ENCODE data around the gene TMEM229A. TPM values are rescaled to one million over a fixed set of nuclear protein-coding genes. Genes with fewer than 3 reads are reported as not detected.

The TMEM229A gene
- total and polyA plus RNA-seq, 2 of the 8 experiments (the other 6 are each of a cell fraction or from before 2014, with no cell fraction given) = 0.33 to 0.54 TPM

DNA sequence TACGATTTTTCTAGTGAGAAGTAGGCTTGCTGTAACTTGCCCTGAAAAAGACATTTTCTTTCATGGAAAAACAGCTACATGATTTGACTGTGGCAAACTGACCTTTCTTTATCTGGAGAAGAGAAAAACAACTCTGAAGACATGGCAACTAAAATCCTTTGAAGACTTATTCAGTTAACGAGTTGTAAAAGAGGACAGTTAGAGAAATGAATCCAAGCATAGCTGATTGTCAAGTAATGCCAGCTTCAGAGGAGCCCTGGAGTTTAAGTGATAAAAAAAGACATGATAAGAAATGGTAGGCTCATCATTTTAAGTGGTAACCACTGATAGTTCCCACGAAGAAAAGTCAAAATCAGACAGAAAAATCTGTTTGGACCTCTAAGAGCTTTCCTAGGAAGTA, 19.6 kb downstream of the TMEM229A start:
- CTCF ChIA-PET (ENCODE audit: partially characterized antibody) = no interaction called here
- H3K36me3 ChIP-seq (ENCODE audit: control insufficient read depth in 2 of 4, insufficient read depth in 4 of 4, low read length in 3 of 4) = no peaks in the 10 kb centered on the region
- H3K18ac ChIP-seq (ENCODE audit: extremely low read depth, low read length) = no peak overlapping the region
- no peak overlapping the region for H3K23ac ChIP-seq (ENCODE audit: insufficient read length)
- no peaks in the 10 kb centered on the region for H4K20me1 ChIP-seq (replicated peaks in 1 of 2; ENCODE audit: control insufficient read depth in 1 of 2, insufficient read depth in 2 of 2, low read length in 2 of 2)
- no peak overlapping the region for H3K56ac ChIP-seq (replicated peaks; ENCODE audit: insufficient read length, low read depth, low read length)
- no peak overlapping the region for H4K5ac ChIP-seq (ENCODE audit: insufficient read length, low read depth, low read length)
- no peak overlapping the region for H2AK5ac ChIP-seq (ENCODE audit: low read depth, low read length)
- H3K79me2 ChIP-seq (ENCODE audit: control insufficient read depth in 1 of 2, insufficient read depth in 2 of 2, low read length in 2 of 2) = no peaks in the 10 kb centered on the region
- no peak for DNase-seq (ENCODE audit: low read depth in 1 of 2, low spot score in 2 of 2)
- H3K79me1 ChIP-seq (ENCODE audit: low read depth, low read length) = no peaks in the 10 kb centered on the region
- H3K4me3 ChIP-seq (ENCODE audit: extremely low read depth in 1 of 4, insufficient read depth in 2 of 4, low read depth in 3 of 4, low read length in 4 of 4) = no peak overlapping the region
- TF ChIP-seq CTBP2 (IDR thresholded peaks at IDR 0.05; ENCODE audit: borderline replicate concordance, insufficient read depth, insufficient read length, low read length) = no peak
- no peak for TF ChIP-seq TBP (IDR thresholded peaks at IDR 0.05; ENCODE audit: low read depth, low read length)
- no peak for TF ChIP-seq SIN3A (conservative IDR thresholded peaks at IDR 0.05 in 1 of 2, IDR thresholded peaks at IDR 0.05 in 1 of 2; ENCODE audit: low read depth in 1 of 2, low read length in 2 of 2)
- TF ChIP-seq POLR2AphosphoS5 (IDR thresholded peaks at IDR 0.05; ENCODE audit: low read depth, low read length) = no peak
- TF ChIP-seq, protein P1, sequence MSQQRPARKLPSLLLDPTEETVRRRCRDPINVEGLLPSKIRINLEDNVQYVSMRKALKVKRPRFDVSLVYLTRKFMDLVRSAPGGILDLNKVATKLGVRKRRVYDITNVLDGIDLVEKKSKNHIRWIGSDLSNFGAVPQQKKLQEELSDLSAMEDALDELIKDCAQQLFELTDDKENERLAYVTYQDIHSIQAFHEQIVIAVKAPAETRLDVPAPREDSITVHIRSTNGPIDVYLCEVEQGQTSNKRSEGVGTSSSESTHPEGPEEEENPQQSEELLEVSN (IDR thresholded peaks at IDR 0.05) = no peak
- TF ChIP-seq RNF2 (IDR thresholded peaks at IDR 0.05; ENCODE audit: borderline replicate concordance, low read depth, low read length, missing control alignments, poor library complexity, severe bottlenecking) = no peak
- TF ChIP-seq BACH1 (IDR thresholded peaks at IDR 0.05; ENCODE audit: low read length) = no peak
- TF ChIP-seq BRCA1 (IDR thresholded peaks at IDR 0.05; ENCODE audit: low read depth, low read length) = no peak
- no peak for TF ChIP-seq RFX5 (IDR thresholded peaks at IDR 0.05; ENCODE audit: borderline replicate concordance, low read depth, low read length)
- TF ChIP-seq GTF2F1 (IDR thresholded peaks at IDR 0.05; ENCODE audit: borderline replicate concordance, low read depth, low read length) = no peak
- no peak for TF ChIP-seq BCL11A (IDR thresholded peaks at IDR 0.05; ENCODE audit: low read depth in 2 of 2, low read length in 2 of 2)
- H2AFZ ChIP-seq (ENCODE audit: low read length) = no peak overlapping the region
- POLR2A ChIA-PET (ENCODE audit: partially characterized antibody) = no interaction called here
- H3K4ac ChIP-seq (replicated peaks; ENCODE audit: insufficient read length, low read depth, low read length) = no peak overlapping the region
- H4K8ac ChIP-seq (ENCODE audit: extremely low read depth, insufficient read depth, low read length) = no peak overlapping the region
- FAIRE-seq = no peak
- no peaks in the 10 kb centered on the region for H3K4me1 ChIP-seq (replicated peaks in 1 of 4; ENCODE audit: control insufficient read depth in 3 of 4, insufficient read depth in 4 of 4, low read length in 3 of 4)
- H2BK12ac ChIP-seq (ENCODE audit: low read depth, low read length) = no peak overlapping the region
- H3K9me3 ChIP-seq (ENCODE audit: insufficient read depth in 2 of 2, low read depth in 1 of 2, low read length in 1 of 2) = no peaks in the 10 kb centered on the region
- H2BK20ac ChIP-seq (ENCODE audit: low read length) = no peak overlapping the region
- H3K4me2 ChIP-seq (ENCODE audit: insufficient read depth in 1 of 2, low read depth in 2 of 2, low read length in 2 of 2) = no peak overlapping the region
- H4K91ac ChIP-seq (replicated peaks; ENCODE audit: insufficient read length, low read length) = no peak overlapping the region
- H3K23me2 ChIP-seq (ENCODE audit: low read depth, low read length) = no peaks in the 10 kb centered on the region; the same call in 1 of the 2 replicates
- no peak overlapping the region for H3K27ac ChIP-seq (ENCODE audit: low read depth, low read length)
- no peak overlapping the region for H3K14ac ChIP-seq (ENCODE audit: insufficient read length)
- no peak overlapping the region for H2BK15ac ChIP-seq (ENCODE audit: low read length)
- 91% methylated on average over 3 of the region's 3 CpGs; no CpG with 5 or more reads in 1 of the 2 experiments for WGBS, 2 experiments (ENCODE audit: extremely low coverage in 1 of 2, insufficient coverage in 1 of 2, insufficient read length in 1 of 2, insufficient replicate concordance in 2 of 2, low coverage in 1 of 2, low lambda C conversion rate in 2 of 2, missing lambda C conversion rate in 1 of 2)
- H2BK5ac ChIP-seq (ENCODE audit: low read depth, low read length) = no peak overlapping the region
- H3K9ac ChIP-seq (replicated peaks in 1 of 4; ENCODE audit: extremely low read depth in 1 of 4, low read depth in 3 of 4, low read length in 3 of 4) = no peak overlapping the region
- H3K27me3 ChIP-seq (replicated peaks in 1 of 4; ENCODE audit: control insufficient read depth in 3 of 4, extremely low read depth in 1 of 4, insufficient read depth in 3 of 4, low read length in 3 of 4) = no peaks in the 10 kb centered on the region
- H2BK120ac ChIP-seq (replicated peaks; ENCODE audit: low read depth, low read length) = no peak overlapping the region
